ENCODE results near the gene CTNND2. TPM values are rescaled to one million over a fixed set of nuclear protein-coding genes. Genes with fewer than 3 reads are reported as not detected.

Gene CTNND2
- polyA plus RNA-seq, 1 donor from 2014 or later, result 67.0 TPM

GRCh38 chr5:11239261-11240015 is 664.8 kb downstream of the CTNND2 start:
- H3F3A ChIP-seq (ENCODE audit: insufficient read depth, low read length, poor library complexity, severe bottlenecking), result no peaks in the 10 kb centered on the region
- no peaks in the 10 kb centered on the region for H3K27me3 ChIP-seq (ENCODE audit: insufficient read depth, low read depth, low read length)
- no peak overlapping the region for H3K27ac ChIP-seq (ENCODE audit: low read length)
- no peak overlapping the region for H2AFZ ChIP-seq (ENCODE audit: low read depth, low read length)
- TF ChIP-seq REST (IDR thresholded peaks at IDR 0.05; ENCODE audit: borderline replicate concordance), result no peak
- no peak for TF ChIP-seq RAD21 (conservative IDR thresholded peaks at IDR 0.05)
- TF ChIP-seq MXI1 (conservative IDR thresholded peaks at IDR 0.05; ENCODE audit: poor library complexity, severe bottlenecking), result no peak
- TF ChIP-seq SMC3 (conservative IDR thresholded peaks at IDR 0.05; ENCODE audit: poor library complexity), result no peak
- no peak for TF ChIP-seq POLR2AphosphoS5 (IDR thresholded peaks at IDR 0.05)
- no peak for TF ChIP-seq EP300 (conservative IDR thresholded peaks at IDR 0.05; ENCODE audit: poor library complexity, severe bottlenecking)
- no peak for TF ChIP-seq TAF1 (IDR thresholded peaks at IDR 0.05; ENCODE audit: low read depth)
- no peak for TF ChIP-seq EZH2 (IDR thresholded peaks at IDR 0.05; ENCODE audit: borderline replicate concordance, insufficient read depth, low read length, poor library complexity, severe bottlenecking)
- TF ChIP-seq, protein P1, sequence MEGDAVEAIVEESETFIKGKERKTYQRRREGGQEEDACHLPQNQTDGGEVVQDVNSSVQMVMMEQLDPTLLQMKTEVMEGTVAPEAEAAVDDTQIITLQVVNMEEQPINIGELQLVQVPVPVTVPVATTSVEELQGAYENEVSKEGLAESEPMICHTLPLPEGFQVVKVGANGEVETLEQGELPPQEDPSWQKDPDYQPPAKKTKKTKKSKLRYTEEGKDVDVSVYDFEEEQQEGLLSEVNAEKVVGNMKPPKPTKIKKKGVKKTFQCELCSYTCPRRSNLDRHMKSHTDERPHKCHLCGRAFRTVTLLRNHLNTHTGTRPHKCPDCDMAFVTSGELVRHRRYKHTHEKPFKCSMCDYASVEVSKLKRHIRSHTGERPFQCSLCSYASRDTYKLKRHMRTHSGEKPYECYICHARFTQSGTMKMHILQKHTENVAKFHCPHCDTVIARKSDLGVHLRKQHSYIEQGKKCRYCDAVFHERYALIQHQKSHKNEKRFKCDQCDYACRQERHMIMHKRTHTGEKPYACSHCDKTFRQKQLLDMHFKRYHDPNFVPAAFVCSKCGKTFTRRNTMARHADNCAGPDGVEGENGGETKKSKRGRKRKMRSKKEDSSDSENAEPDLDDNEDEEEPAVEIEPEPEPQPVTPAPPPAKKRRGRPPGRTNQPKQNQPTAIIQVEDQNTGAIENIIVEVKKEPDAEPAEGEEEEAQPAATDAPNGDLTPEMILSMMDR (IDR thresholded peaks at IDR 0.05; ENCODE audit: poor library complexity, severe bottlenecking), result no peak
- H3K9me3 ChIP-seq (ENCODE audit: low read length), result no peaks in the 10 kb centered on the region
- H3K36me3 ChIP-seq (ENCODE audit: insufficient read depth, low read length), result peaks cover 7% of the 10 kb centered on the region
- H3K79me2 ChIP-seq (replicated peaks; ENCODE audit: insufficient read depth, low read length), result no peaks in the 10 kb centered on the region
- H3K9ac ChIP-seq (ENCODE audit: low read length), result no peak overlapping the region
- H3K4me3 ChIP-seq (ENCODE audit: low read length), result no peak overlapping the region
- H3K9me2 ChIP-seq (ENCODE audit: insufficient read depth, low read length), result no peaks in the 10 kb centered on the region
- no peaks in the 10 kb centered on the region for H4K20me1 ChIP-seq (ENCODE audit: insufficient read depth)
- H3K4me2 ChIP-seq (ENCODE audit: low read length), result no peak overlapping the region

DNA sequence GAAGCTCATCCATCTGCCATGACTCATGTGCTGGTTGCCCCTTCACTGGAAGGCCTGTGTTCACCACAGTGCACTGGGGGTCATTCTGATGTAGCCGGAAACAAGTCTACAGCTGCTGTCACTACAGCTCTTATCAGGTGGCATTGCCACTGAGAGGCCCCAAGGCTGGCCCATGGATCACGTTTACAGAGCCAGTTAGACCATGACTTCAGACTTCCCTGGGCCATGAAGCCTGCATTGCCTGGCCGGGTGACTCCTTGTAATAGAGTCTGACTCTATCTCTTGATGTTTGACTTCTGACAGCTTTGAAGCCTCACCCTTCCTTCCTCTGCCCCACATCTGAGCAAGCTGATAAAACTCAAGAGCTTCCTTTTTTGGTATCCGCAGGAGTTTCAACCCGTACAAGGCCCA is 669.7 kb downstream of the CTNND2 start:
- Histone ChIP-seq H3K9me3 (ENCODE audit: low read length) (no peaks in the 10 kb centered on the region), H3K27me3 (ENCODE audit: insufficient read depth, low read depth, low read length) (no peaks in the 10 kb centered on the region), H2AFZ (ENCODE audit: low read depth, low read length) (no peak overlapping the region), H4K20me1 (ENCODE audit: insufficient read depth) (no peaks in the 10 kb centered on the region), H3K9me2 (ENCODE audit: insufficient read depth, low read length) (no peaks in the 10 kb centered on the region), H3K4me2 (ENCODE audit: low read length) (no peak overlapping the region), H3K36me3 (ENCODE audit: insufficient read depth, low read length) (peaks cover 14% of the 10 kb centered on the region), H3K4me3 (ENCODE audit: low read length) (no peak overlapping the region), H3K79me2 (replicated peaks; ENCODE audit: insufficient read depth, low read length) (no peaks in the 10 kb centered on the region), H3K9ac (ENCODE audit: low read length) (no peak overlapping the region), H3F3A (ENCODE audit: insufficient read depth, low read length, poor library complexity, severe bottlenecking) (no peaks in the 10 kb centered on the region), H3K27ac (ENCODE audit: low read length) (no peak overlapping the region)
- TF ChIP-seq SMC3 (conservative IDR thresholded peaks at IDR 0.05; ENCODE audit: poor library complexity) (no peak), REST (IDR thresholded peaks at IDR 0.05; ENCODE audit: borderline replicate concordance) (no peak), RAD21 (conservative IDR thresholded peaks at IDR 0.05) (no peak), MXI1 (conservative IDR thresholded peaks at IDR 0.05; ENCODE audit: poor library complexity, severe bottlenecking) (no peak), EZH2 (IDR thresholded peaks at IDR 0.05; ENCODE audit: borderline replicate concordance, insufficient read depth, low read length, poor library complexity, severe bottlenecking) (no peak), TAF1 (IDR thresholded peaks at IDR 0.05; ENCODE audit: low read depth) (no peak), POLR2AphosphoS5 (IDR thresholded peaks at IDR 0.05) (no peak)
- TF ChIP-seq, protein P1 (IDR thresholded peaks at IDR 0.05; ENCODE audit: poor library complexity, severe bottlenecking), result no peak
